ENCODE results near the gene TRMT61A.

GRCh38 chr14:103560691-103561090, 31.7 kb downstream of the TRMT61A start:
- TF ChIP-seq EZH2phosphoT487 (IDR thresholded peaks at IDR 0.05; ENCODE audit: borderline replicate concordance, low read length) = no peak
- TF ChIP-seq, protein P1, sequence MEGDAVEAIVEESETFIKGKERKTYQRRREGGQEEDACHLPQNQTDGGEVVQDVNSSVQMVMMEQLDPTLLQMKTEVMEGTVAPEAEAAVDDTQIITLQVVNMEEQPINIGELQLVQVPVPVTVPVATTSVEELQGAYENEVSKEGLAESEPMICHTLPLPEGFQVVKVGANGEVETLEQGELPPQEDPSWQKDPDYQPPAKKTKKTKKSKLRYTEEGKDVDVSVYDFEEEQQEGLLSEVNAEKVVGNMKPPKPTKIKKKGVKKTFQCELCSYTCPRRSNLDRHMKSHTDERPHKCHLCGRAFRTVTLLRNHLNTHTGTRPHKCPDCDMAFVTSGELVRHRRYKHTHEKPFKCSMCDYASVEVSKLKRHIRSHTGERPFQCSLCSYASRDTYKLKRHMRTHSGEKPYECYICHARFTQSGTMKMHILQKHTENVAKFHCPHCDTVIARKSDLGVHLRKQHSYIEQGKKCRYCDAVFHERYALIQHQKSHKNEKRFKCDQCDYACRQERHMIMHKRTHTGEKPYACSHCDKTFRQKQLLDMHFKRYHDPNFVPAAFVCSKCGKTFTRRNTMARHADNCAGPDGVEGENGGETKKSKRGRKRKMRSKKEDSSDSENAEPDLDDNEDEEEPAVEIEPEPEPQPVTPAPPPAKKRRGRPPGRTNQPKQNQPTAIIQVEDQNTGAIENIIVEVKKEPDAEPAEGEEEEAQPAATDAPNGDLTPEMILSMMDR (IDR thresholded peaks at IDR 0.05; ENCODE audit: low read depth, low read length, poor library complexity, severe bottlenecking) = no peak
